ENCODE results near the gene CTTN. TPM values are rescaled to one million over a fixed set of nuclear protein-coding genes. Genes with fewer than 3 reads are reported as not detected.
A peak's percentile ranks its signal among the peaks of the same experiment; 100 is the strongest.

CTTN gene
- total RNA-seq, 1 experiment from 2014 or later: 533 TPM

GRCh38 chr11:70399681-70400112 lies 1.4 kb downstream of the CTTN start:
- BruUV-seq (replicated peaks): no TSS peak
- Histone ChIP-seq H3K4me2 (peak overlapping the region; percentile 76), H3K27me3 (ENCODE audit: insufficient read depth, low read depth) (no peaks in the 10 kb centered on the region), H3K9me3 (ENCODE audit: insufficient read depth, low read depth) (no peaks in the 10 kb centered on the region), H2AFZ (peak overlapping the region; percentile 59; the same call in 1 of the 2 replicates), H3K4me1 (replicated peaks; ENCODE audit: insufficient read depth) (peaks cover 43% of the 10 kb centered on the region), H3K27ac (peak overlapping the region; percentile 88), H3K9me2 (ENCODE audit: insufficient read depth) (no peaks in the 10 kb centered on the region), H3K79me2 (ENCODE audit: low read depth) (peaks cover 95% of the 10 kb centered on the region), H4K20me1 (ENCODE audit: insufficient read depth) (peaks cover 52% of the 10 kb centered on the region), H3F3A (ENCODE audit: insufficient read depth, low read depth) (peaks cover 45% of the 10 kb centered on the region), H3K36me3 (ENCODE audit: low read depth) (peaks cover 28% of the 10 kb centered on the region), H3K4me3 (peak overlapping the region; percentile 71)
- CTCF ChIA-PET: no interaction called here
- POLR2A ChIA-PET (ENCODE audit: unreplicated experiment): interaction anchor here (0.7 kb wide), 2 partner anchors 82 to 94 kb away, joined by 5 to 7 read pairs; no protein-coding TSS in a partner anchor
- intact Hi-C loops (cut with micrococcal nuclease; ENCODE audit: unreplicated experiment): loop anchor here (2.0 to 5.0 kb wide), 2 partner anchors 197 to 711 kb away; partner anchors contain the start of gene FADD
- DNase-seq: peak; percentile 93 to 95
- TF ChIP-seq CTCF (conservative IDR thresholded peaks at IDR 0.05) (no peak), EZH2 (IDR thresholded peaks at IDR 0.05; ENCODE audit: low read depth) (no peak)

DNA sequence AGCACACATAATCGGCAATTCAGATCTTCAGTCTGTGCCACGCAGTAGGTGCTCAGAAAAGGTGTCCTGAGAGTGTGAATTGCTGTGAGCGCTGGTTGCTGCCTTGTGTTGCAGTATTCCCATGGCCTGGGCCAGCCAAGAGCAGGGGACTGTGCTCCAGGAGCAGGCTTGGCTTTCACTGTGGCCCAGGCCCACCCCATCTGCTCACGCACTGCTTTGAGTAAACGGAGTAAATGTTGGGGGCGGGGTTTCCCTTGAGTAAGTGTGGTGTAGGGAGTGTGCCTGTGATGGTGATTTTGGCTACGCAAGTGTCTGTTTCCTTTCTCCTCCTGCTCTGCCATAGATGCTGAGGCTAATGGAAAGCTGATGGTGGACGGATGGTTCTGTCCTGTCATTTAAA lies 2.3 kb downstream of the CTTN start:
- intact Hi-C loops (cut with micrococcal nuclease; ENCODE audit: unreplicated experiment): no loop called here
- H3K36me3 ChIP-seq (ENCODE audit: low read depth): peaks cover 37% of the 10 kb centered on the region
- H3K27me3 ChIP-seq (ENCODE audit: insufficient read depth, low read depth): no peaks in the 10 kb centered on the region
- H4K20me1 ChIP-seq (ENCODE audit: insufficient read depth): peaks cover 57% of the 10 kb centered on the region
- peak overlapping the region; percentile 71; the same call in 1 of the 2 replicates for H3K4me3 ChIP-seq
- BruUV-seq (replicated peaks): no TSS peak
- ChIA-PET CTCF (no interaction called here), POLR2A (ENCODE audit: unreplicated experiment) (interaction anchor here (0.6 kb wide), 1 partner anchor 1112 kb away, joined by 4 read pairs; no protein-coding TSS in a partner anchor)
- H3K4me2 ChIP-seq: peak overlapping the region; percentile 76
- TF ChIP-seq CTCF (conservative IDR thresholded peaks at IDR 0.05): no peak
- no peak for TF ChIP-seq EZH2 (IDR thresholded peaks at IDR 0.05; ENCODE audit: low read depth)
- DNase-seq: no peak
- H3K9me3 ChIP-seq (ENCODE audit: insufficient read depth, low read depth): no peaks in the 10 kb centered on the region
- no peak overlapping the region for H2AFZ ChIP-seq
- no peaks in the 10 kb centered on the region for H3K9me2 ChIP-seq (ENCODE audit: insufficient read depth)
- H3K4me1 ChIP-seq (replicated peaks; ENCODE audit: insufficient read depth): peaks cover 43% of the 10 kb centered on the region
- peaks cover 96% of the 10 kb centered on the region for H3K79me2 ChIP-seq (ENCODE audit: low read depth)
- peak overlapping the region; percentile 88 for H3K27ac ChIP-seq
- peaks cover 50% of the 10 kb centered on the region for H3F3A ChIP-seq (ENCODE audit: insufficient read depth, low read depth)

- DNase-seq: no peak
- POLR2A ChIA-PET (ENCODE audit: unreplicated experiment): interaction anchor here (0.6 kb wide), 1 partner anchor 17 kb away, joined by 6 read pairs; no protein-coding TSS in a partner anchor
- Histone ChIP-seq H3K9me3 (ENCODE audit: insufficient read depth, low read depth) (no peaks in the 10 kb centered on the region), H3F3A (ENCODE audit: insufficient read depth, low read depth) (peaks cover 57% of the 10 kb centered on the region), H3K27ac (peak overlapping the region; percentile 41; the same call in 1 of the 2 replicates), H4K20me1 (ENCODE audit: insufficient read depth) (peaks cover 71% of the 10 kb centered on the region), H3K4me2 (no peak overlapping the region), H3K4me1 (replicated peaks; ENCODE audit: insufficient read depth) (peaks cover 34% of the 10 kb centered on the region), H3K27me3 (ENCODE audit: insufficient read depth, low read depth) (no peaks in the 10 kb centered on the region), H3K4me3 (no peak overlapping the region), H3K36me3 (ENCODE audit: low read depth) (peaks cover 51% of the 10 kb centered on the region), H2AFZ (no peak overlapping the region), H3K9me2 (ENCODE audit: insufficient read depth) (no peaks in the 10 kb centered on the region), H3K79me2 (ENCODE audit: low read depth) (peaks cover 95% of the 10 kb centered on the region)
- CTCF ChIA-PET: no interaction called here
- TF ChIP-seq EZH2 (IDR thresholded peaks at IDR 0.05; ENCODE audit: low read depth) (no peak), CTCF (conservative IDR thresholded peaks at IDR 0.05) (no peak)
- no TSS peak for BruUV-seq (replicated peaks)
- intact Hi-C loops (cut with micrococcal nuclease; ENCODE audit: unreplicated experiment): no loop called here
These were observed 3.7 kb downstream of the CTTN start for GRCh38 chr11:70402016-70402415.

Data from PC-9 (cell line).